ENCODE measurements around the gene ERCC1. TPM values are rescaled to one million over a fixed set of nuclear protein-coding genes. Genes with fewer than 3 reads are reported as not detected.

ERCC1 gene
- total and polyA plus RNA-seq, 8 donors, result 7.8 to 79.3 (median 49.5) TPM

GRCh38 chr19:45368737-45369340, 54.9 kb downstream of the ERCC1 start:
- H3K9me3 ChIP-seq, result no peaks in the 10 kb centered on the region
- intact Hi-C loops (cut with DNase I; ENCODE audit: low total_unique reads), result no loop called here
- no peaks in the 10 kb centered on the region for H3K27me3 ChIP-seq
- no peak overlapping the region for H3K4me3 ChIP-seq
- TF ChIP-seq POLR2A (IDR thresholded peaks at IDR 0.05) (no peak), EP300 (IDR thresholded peaks at IDR 0.05) (no peak), POLR2AphosphoS5 (IDR thresholded peaks at IDR 0.05) (no peak)
- TF ChIP-seq, protein P1, sequence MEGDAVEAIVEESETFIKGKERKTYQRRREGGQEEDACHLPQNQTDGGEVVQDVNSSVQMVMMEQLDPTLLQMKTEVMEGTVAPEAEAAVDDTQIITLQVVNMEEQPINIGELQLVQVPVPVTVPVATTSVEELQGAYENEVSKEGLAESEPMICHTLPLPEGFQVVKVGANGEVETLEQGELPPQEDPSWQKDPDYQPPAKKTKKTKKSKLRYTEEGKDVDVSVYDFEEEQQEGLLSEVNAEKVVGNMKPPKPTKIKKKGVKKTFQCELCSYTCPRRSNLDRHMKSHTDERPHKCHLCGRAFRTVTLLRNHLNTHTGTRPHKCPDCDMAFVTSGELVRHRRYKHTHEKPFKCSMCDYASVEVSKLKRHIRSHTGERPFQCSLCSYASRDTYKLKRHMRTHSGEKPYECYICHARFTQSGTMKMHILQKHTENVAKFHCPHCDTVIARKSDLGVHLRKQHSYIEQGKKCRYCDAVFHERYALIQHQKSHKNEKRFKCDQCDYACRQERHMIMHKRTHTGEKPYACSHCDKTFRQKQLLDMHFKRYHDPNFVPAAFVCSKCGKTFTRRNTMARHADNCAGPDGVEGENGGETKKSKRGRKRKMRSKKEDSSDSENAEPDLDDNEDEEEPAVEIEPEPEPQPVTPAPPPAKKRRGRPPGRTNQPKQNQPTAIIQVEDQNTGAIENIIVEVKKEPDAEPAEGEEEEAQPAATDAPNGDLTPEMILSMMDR (IDR thresholded peaks at IDR 0.05), result no peak
- 89 to 95% (median 93%) methylated on average over 9 to 11 of the region's 11 CpGs for WGBS, 5 donors
- no peak overlapping the region for H3K27ac ChIP-seq
- peaks cover 0 to 25% (median 20%) of the 10 kb centered on the region in 4 donors for H3K36me3 ChIP-seq
- DNase-seq, result no peak
- peaks cover 6 to 23% (median 17%) of the 10 kb centered on the region in 4 donors for H3K4me1 ChIP-seq

- no peaks in the 10 kb centered on the region for H3K9me3 ChIP-seq
- DNase-seq, result no peak
- H3K27ac ChIP-seq, result no peak overlapping the region
- no peaks in the 10 kb centered on the region for H3K27me3 ChIP-seq
- peaks cover 6 to 23% (median 17%) of the 10 kb centered on the region in 4 donors for H3K4me1 ChIP-seq
- TF ChIP-seq EP300 (IDR thresholded peaks at IDR 0.05) (no peak), POLR2AphosphoS5 (IDR thresholded peaks at IDR 0.05) (no peak), POLR2A (IDR thresholded peaks at IDR 0.05) (no peak)
- TF ChIP-seq, protein P1 (IDR thresholded peaks at IDR 0.05), result no peak
- intact Hi-C loops (cut with DNase I; ENCODE audit: low total_unique reads), result no loop called here
- no peak overlapping the region for H3K4me3 ChIP-seq
- WGBS, 5 donors, result 92 to 96% (median 95%) methylated on average over 4 of the region's 4 CpGs
- H3K36me3 ChIP-seq, result peaks cover 0 to 32% (median 27%) of the 10 kb centered on the region in 4 donors
Observed at GRCh38 chr19:45368127-45368526, 55.6 kb downstream of the ERCC1 start.

DNA sequence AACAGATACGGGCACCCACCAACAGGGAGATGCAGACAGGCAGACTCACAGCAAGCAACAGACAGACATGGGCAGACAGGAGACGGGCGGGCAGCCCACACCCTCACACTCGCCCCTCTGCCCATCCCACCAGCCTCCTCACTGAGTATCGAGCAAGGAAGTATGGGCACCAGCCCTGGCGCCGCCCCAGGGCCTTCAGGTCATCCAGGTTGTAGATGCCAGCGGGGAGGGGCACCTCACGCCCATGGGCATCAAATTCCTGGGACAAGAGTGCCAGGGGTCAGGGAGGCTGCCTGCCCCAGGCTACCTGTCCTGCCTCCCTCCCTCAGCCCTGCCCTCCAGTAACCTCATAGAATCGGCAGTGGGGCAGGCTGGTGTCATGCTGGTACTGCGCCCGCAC, 59.0 kb downstream of the ERCC1 start:
- TF ChIP-seq POLR2A (IDR thresholded peaks at IDR 0.05), result no peak
- TF ChIP-seq, protein P1 (IDR thresholded peaks at IDR 0.05), result no peak
- no peak for TF ChIP-seq EP300 (IDR thresholded peaks at IDR 0.05)
- no peak for TF ChIP-seq POLR2AphosphoS5 (IDR thresholded peaks at IDR 0.05)

DNA sequence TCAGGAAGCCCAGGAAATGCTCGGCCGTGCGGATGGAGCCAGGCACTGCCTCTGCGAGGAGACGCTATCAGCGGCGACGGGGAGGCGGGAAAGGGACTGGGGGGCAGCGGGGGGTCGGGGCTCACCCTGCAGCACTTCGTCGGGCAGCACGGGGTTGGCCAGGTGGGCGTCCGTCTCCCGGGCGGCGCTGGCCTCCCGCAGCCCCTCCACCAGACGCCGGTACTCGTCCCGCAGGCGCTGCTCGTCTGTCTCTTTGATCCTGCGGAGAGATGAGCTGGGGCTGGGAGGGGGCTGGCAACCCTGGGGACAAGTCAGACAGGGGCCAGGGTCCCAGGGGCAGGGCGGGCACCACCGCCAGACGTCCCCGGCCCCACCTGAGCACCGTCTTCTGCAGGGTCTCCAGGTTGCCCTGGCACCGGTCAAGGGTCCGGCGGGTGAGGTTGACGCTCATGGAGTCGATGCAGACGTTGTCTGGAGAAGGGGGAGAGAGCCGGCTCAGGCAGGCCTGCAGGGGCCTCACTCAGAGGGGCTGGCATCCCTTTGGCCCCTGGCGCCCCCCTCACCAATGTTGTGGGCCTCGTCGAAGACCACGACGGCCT, 59.8 kb downstream of the ERCC1 start:
- Histone ChIP-seq H3K9me3 (no peaks in the 10 kb centered on the region), H3K27me3 (no peaks in the 10 kb centered on the region), H3K4me1 (peaks cover 0 to 4% (median under 1%) of the 10 kb centered on the region in 4 donors), H3K27ac (no peak overlapping the region), H3K36me3 (peaks cover 2 to 72% (median 60%) of the 10 kb centered on the region in 4 donors), H3K4me3 (no peak overlapping the region)
- DNase-seq, result no peak
- 91 to 97% (median 93%) methylated on average over 30 to 44 of the region's 44 CpGs for WGBS, 5 donors
- intact Hi-C loops (cut with DNase I; ENCODE audit: low total_unique reads), result no loop called here
- TF ChIP-seq EP300 (IDR thresholded peaks at IDR 0.05), result no peak
- TF ChIP-seq POLR2A (IDR thresholded peaks at IDR 0.05), result no peak
- no peak for TF ChIP-seq POLR2AphosphoS5 (IDR thresholded peaks at IDR 0.05)
- TF ChIP-seq, protein P1 (IDR thresholded peaks at IDR 0.05), result no peak

More for the DNA sequence above, 59.0 kb downstream of the ERCC1 start:
- Histone ChIP-seq H3K4me1 (peaks cover 3 to 11% (median 6%) of the 10 kb centered on the region in 4 donors), H3K27ac (no peak overlapping the region), H3K4me3 (no peak overlapping the region), H3K27me3 (no peaks in the 10 kb centered on the region), H3K36me3 (peaks cover 2 to 65% (median 53%) of the 10 kb centered on the region in 4 donors), H3K9me3 (no peaks in the 10 kb centered on the region)
- DNase-seq, result no peak
- 87 to 94% (median 89%) methylated on average over 8 to 12 of the region's 12 CpGs for WGBS, 5 donors
- intact Hi-C loops (cut with DNase I; ENCODE audit: low total_unique reads), result no loop called here

All from stomach (tissue), 9 donors.